GM21367 (cell line): Measurements from ENCODE around the gene MANBA.
A peak's percentile ranks its signal among the peaks of the same experiment; 100 is the strongest.

Experiments
- ATAC-seq: cut with Tn5 transposase; IDR thresholded peaks from one replicate; pipeline ENCODE4 v1.9.1; 2021; ENCODE audit not compliant: unreplicated experiment

Gene MANBA

GRCh38 chr4:102760645-102761295 lies at the start of gene MANBA:
Gene MANBA (minus strand): TSS chr4:102760968. CDS start chr4:102760894, 74 bp downstream.
- peak; percentile 86 for ATAC-seq

GRCh38 chr4:102809691-102810090 lies 48.9 kb upstream of the MANBA start:
- ATAC-seq: no peak

- ATAC-seq: no peak
Observed at GRCh38 chr4:102809190-102809589, 48.4 kb upstream of the MANBA start.

GRCh38 chr4:102808009-102808408 lies 47.2 kb upstream of the MANBA start:
- ATAC-seq: no peak

GRCh38 chr4:102807345-102807744 lies 46.6 kb upstream of the MANBA start:
- no peak for ATAC-seq

GRCh38 chr4:102799816-102800215 lies 39.0 kb upstream of the MANBA start:
- ATAC-seq: no peak

- no peak for ATAC-seq
Observed at GRCh38 chr4:102794999-102795398, 34.2 kb upstream of the MANBA start.

GRCh38 chr4:102792361-102792936 lies 31.7 kb upstream of the MANBA start:
- no peak for ATAC-seq

GRCh38 chr4:102791318-102791835 lies 30.6 kb upstream of the MANBA start:
- no peak for ATAC-seq

- no peak for ATAC-seq
Observed at GRCh38 chr4:102789317-102789717, 28.5 kb upstream of the MANBA start.

- no peak for ATAC-seq
Observed at GRCh38 chr4:102787944-102788343, 27.2 kb upstream of the MANBA start.

GRCh38 chr4:102787096-102787881 lies 26.5 kb upstream of the MANBA start:
- no peak for ATAC-seq

- no peak for ATAC-seq
Observed at GRCh38 chr4:102786279-102786678, 25.5 kb upstream of the MANBA start.

- ATAC-seq: no peak
Observed at GRCh38 chr4:102783006-102783405, 22.2 kb upstream of the MANBA start.

- ATAC-seq: no peak
Observed at GRCh38 chr4:102781570-102781969, 20.8 kb upstream of the MANBA start.

GRCh38 chr4:102780476-102781144 lies 19.8 kb upstream of the MANBA start:
- ATAC-seq: no peak

- ATAC-seq: no peak
Observed at GRCh38 chr4:102779204-102779603, 18.4 kb upstream of the MANBA start.

- no peak for ATAC-seq
Observed at GRCh38 chr4:102778720-102779119, 18.0 kb upstream of the MANBA start.

- no peak for ATAC-seq
Observed at GRCh38 chr4:102775805-102776204, 15.0 kb upstream of the MANBA start.

- no peak for ATAC-seq
Observed at GRCh38 chr4:102774254-102774653, 13.5 kb upstream of the MANBA start.

GRCh38 chr4:102772738-102773340 lies 12.1 kb upstream of the MANBA start:
- no peak for ATAC-seq
